Measurements from ENCODE around the gene RSPH9.

The RSPH9 gene

GRCh38 chr6:43673444-43674084 is 28.7 kb downstream of the RSPH9 start:
- Histone ChIP-seq H3K4me3 (ENCODE audit: low read length in 2 of 2) (no peak overlapping the region), H3K27ac (replicated peaks; ENCODE audit: low read length) (no peak overlapping the region), H4K8ac (ENCODE audit: low read depth, low read length) (no peak overlapping the region), H2AFZ (ENCODE audit: low read length) (no peak overlapping the region), H3K9me3 (replicated peaks in 1 of 2; ENCODE audit: control insufficient read depth in 2 of 2, insufficient read depth in 1 of 2, low read depth in 1 of 2, low read length in 2 of 2) (no peaks in the 10 kb centered on the region), H3K4me2 (ENCODE audit: insufficient read depth, low read length, poor library complexity, severe bottlenecking) (no peak overlapping the region), H2BK120ac (ENCODE audit: low read depth, low read length) (no peak overlapping the region), H3K23ac (ENCODE audit: low read depth, low read length, poor library complexity) (no peak overlapping the region), H3K18ac (ENCODE audit: low read length) (no peak overlapping the region), H3K79me1 (ENCODE audit: low read depth, low read length) (no peaks in the 10 kb centered on the region), H2BK15ac (ENCODE audit: low read length) (no peak overlapping the region), H2BK5ac (ENCODE audit: low read length) (no peak overlapping the region), H2AK5ac (ENCODE audit: low read depth, low read length) (no peak overlapping the region), H3K27me3 (ENCODE audit: control insufficient read depth in 3 of 3, insufficient read depth in 3 of 3, low read depth in 1 of 3, low read length in 3 of 3) (no peaks in the 10 kb centered on the region), H3K4ac (ENCODE audit: low read length) (no peak overlapping the region), H4K91ac (ENCODE audit: low read depth, low read length, poor library complexity) (no peak overlapping the region), H2BK12ac (ENCODE audit: low read length) (no peak overlapping the region), H3K36me3 (replicated peaks in 1 of 2; ENCODE audit: control insufficient read depth in 2 of 2, insufficient read depth in 2 of 2, low read length in 2 of 2) (peaks cover 36 to 82% of the 10 kb centered on the region in 2 donors), H3K4me1 (ENCODE audit: control insufficient read depth in 2 of 2, insufficient read depth in 1 of 2, low read depth in 1 of 2, low read length in 2 of 2) (peaks cover 0 to 14% of the 10 kb centered on the region in 2 donors), H3K9ac (ENCODE audit: low read depth, low read length, poor library complexity) (no peak overlapping the region), H3K14ac (ENCODE audit: low read length) (no peak overlapping the region)
- DNase-seq (ENCODE audit: low spot score): no peak
- WGBS, 2 donors (ENCODE audit: extremely low coverage in 2 of 2, insufficient read length in 2 of 2, insufficient replicate concordance in 1 of 2): no CpG with 5 or more reads among the region's 15 CpGs

GRCh38 chr6:43674291-43674690 is 29.5 kb downstream of the RSPH9 start:
- H3K14ac ChIP-seq (ENCODE audit: low read length): no peak overlapping the region
- no peak overlapping the region for H4K91ac ChIP-seq (ENCODE audit: low read depth, low read length, poor library complexity)
- no peak overlapping the region for H3K18ac ChIP-seq (ENCODE audit: low read length)
- H3K36me3 ChIP-seq (replicated peaks in 1 of 2; ENCODE audit: control insufficient read depth in 2 of 2, insufficient read depth in 2 of 2, low read length in 2 of 2): peaks cover 38 to 90% of the 10 kb centered on the region in 2 donors
- WGBS, 2 donors (ENCODE audit: extremely low coverage in 2 of 2, insufficient read length in 2 of 2, insufficient replicate concordance in 1 of 2): no CpG with 5 or more reads among the region's 2 CpGs
- no peak overlapping the region for H3K23ac ChIP-seq (ENCODE audit: low read depth, low read length, poor library complexity)
- H3K27me3 ChIP-seq (ENCODE audit: control insufficient read depth in 3 of 3, insufficient read depth in 3 of 3, low read depth in 1 of 3, low read length in 3 of 3): no peaks in the 10 kb centered on the region
- no peak overlapping the region for H2BK12ac ChIP-seq (ENCODE audit: low read length)
- peaks cover 0 to 7% of the 10 kb centered on the region in 2 donors for H3K4me1 ChIP-seq (ENCODE audit: control insufficient read depth in 2 of 2, insufficient read depth in 1 of 2, low read depth in 1 of 2, low read length in 2 of 2)
- H3K4me3 ChIP-seq (ENCODE audit: low read length in 2 of 2): no peak overlapping the region
- H2BK120ac ChIP-seq (ENCODE audit: low read depth, low read length): no peak overlapping the region
- no peak overlapping the region for H2AFZ ChIP-seq (ENCODE audit: low read length)
- no peak overlapping the region for H2BK15ac ChIP-seq (ENCODE audit: low read length)
- no peaks in the 10 kb centered on the region for H3K9me3 ChIP-seq (replicated peaks in 1 of 2; ENCODE audit: control insufficient read depth in 2 of 2, insufficient read depth in 1 of 2, low read depth in 1 of 2, low read length in 2 of 2)
- no peak overlapping the region for H2AK5ac ChIP-seq (ENCODE audit: low read depth, low read length)
- H3K9ac ChIP-seq (ENCODE audit: low read depth, low read length, poor library complexity): no peak overlapping the region
- no peaks in the 10 kb centered on the region for H3K79me1 ChIP-seq (ENCODE audit: low read depth, low read length)
- no peak overlapping the region for H2BK5ac ChIP-seq (ENCODE audit: low read length)
- H3K4ac ChIP-seq (ENCODE audit: low read length): no peak overlapping the region
- no peak overlapping the region for H3K27ac ChIP-seq (replicated peaks; ENCODE audit: low read length)
- H4K8ac ChIP-seq (ENCODE audit: low read depth, low read length): no peak overlapping the region
- no peak overlapping the region for H3K4me2 ChIP-seq (ENCODE audit: insufficient read depth, low read length, poor library complexity, severe bottlenecking)
- no peak for DNase-seq (ENCODE audit: low spot score)

GRCh38 chr6:43674921-43675320 is 30.1 kb downstream of the RSPH9 start:
- H4K91ac ChIP-seq (ENCODE audit: low read depth, low read length, poor library complexity): no peak overlapping the region
- H3K9ac ChIP-seq (ENCODE audit: low read depth, low read length, poor library complexity): no peak overlapping the region
- H3K27me3 ChIP-seq (ENCODE audit: control insufficient read depth in 3 of 3, insufficient read depth in 3 of 3, low read depth in 1 of 3, low read length in 3 of 3): no peaks in the 10 kb centered on the region
- H2AK5ac ChIP-seq (ENCODE audit: low read depth, low read length): no peak overlapping the region
- H2BK12ac ChIP-seq (ENCODE audit: low read length): no peak overlapping the region
- no peak overlapping the region for H3K18ac ChIP-seq (ENCODE audit: low read length)
- H3K27ac ChIP-seq (replicated peaks; ENCODE audit: low read length): no peak overlapping the region
- DNase-seq (ENCODE audit: low spot score): no peak
- H3K4me2 ChIP-seq (ENCODE audit: insufficient read depth, low read length, poor library complexity, severe bottlenecking): no peak overlapping the region
- peaks cover 0 to under 1% of the 10 kb centered on the region in 2 donors for H3K4me1 ChIP-seq (ENCODE audit: control insufficient read depth in 2 of 2, insufficient read depth in 1 of 2, low read depth in 1 of 2, low read length in 2 of 2)
- H4K8ac ChIP-seq (ENCODE audit: low read depth, low read length): no peak overlapping the region
- H3K4ac ChIP-seq (ENCODE audit: low read length): no peak overlapping the region
- H3K4me3 ChIP-seq (ENCODE audit: low read length in 2 of 2): no peak overlapping the region
- no peak overlapping the region for H3K14ac ChIP-seq (ENCODE audit: low read length)
- no peak overlapping the region for H2BK5ac ChIP-seq (ENCODE audit: low read length)
- H3K23ac ChIP-seq (ENCODE audit: low read depth, low read length, poor library complexity): no peak overlapping the region
- no CpG with 5 or more reads among the region's 8 CpGs for WGBS, 2 donors (ENCODE audit: extremely low coverage in 2 of 2, insufficient read length in 2 of 2, insufficient replicate concordance in 1 of 2)
- H2AFZ ChIP-seq (ENCODE audit: low read length): no peak overlapping the region
- no peak overlapping the region for H2BK15ac ChIP-seq (ENCODE audit: low read length)
- H3K79me1 ChIP-seq (ENCODE audit: low read depth, low read length): no peaks in the 10 kb centered on the region
- H2BK120ac ChIP-seq (ENCODE audit: low read depth, low read length): no peak overlapping the region
- H3K9me3 ChIP-seq (replicated peaks in 1 of 2; ENCODE audit: control insufficient read depth in 2 of 2, insufficient read depth in 1 of 2, low read depth in 1 of 2, low read length in 2 of 2): no peaks in the 10 kb centered on the region
- H3K36me3 ChIP-seq (replicated peaks in 1 of 2; ENCODE audit: control insufficient read depth in 2 of 2, insufficient read depth in 2 of 2, low read length in 2 of 2): peaks cover 40 to 96% of the 10 kb centered on the region in 2 donors

- Histone ChIP-seq H2AFZ (ENCODE audit: low read length) (no peak overlapping the region), H3K9me3 (replicated peaks in 1 of 2; ENCODE audit: control insufficient read depth in 2 of 2, insufficient read depth in 1 of 2, low read depth in 1 of 2, low read length in 2 of 2) (no peaks in the 10 kb centered on the region), H3K14ac (ENCODE audit: low read length) (no peak overlapping the region), H3K4ac (ENCODE audit: low read length) (no peak overlapping the region), H3K4me2 (ENCODE audit: insufficient read depth, low read length, poor library complexity, severe bottlenecking) (no peak overlapping the region), H3K27me3 (ENCODE audit: control insufficient read depth in 3 of 3, insufficient read depth in 3 of 3, low read depth in 1 of 3, low read length in 3 of 3) (no peaks in the 10 kb centered on the region), H2BK15ac (ENCODE audit: low read length) (no peak overlapping the region), H3K36me3 (replicated peaks in 1 of 2; ENCODE audit: control insufficient read depth in 2 of 2, insufficient read depth in 2 of 2, low read length in 2 of 2) (peaks cover 33 to 99% of the 10 kb centered on the region in 2 donors), H2BK12ac (ENCODE audit: low read length) (no peak overlapping the region), H2BK5ac (ENCODE audit: low read length) (no peak overlapping the region), H3K9ac (ENCODE audit: low read depth, low read length, poor library complexity) (no peak overlapping the region), H3K79me1 (ENCODE audit: low read depth, low read length) (no peaks in the 10 kb centered on the region), H3K4me1 (ENCODE audit: control insufficient read depth in 2 of 2, insufficient read depth in 1 of 2, low read depth in 1 of 2, low read length in 2 of 2) (no peaks in the 10 kb centered on the region), H3K23ac (ENCODE audit: low read depth, low read length, poor library complexity) (no peak overlapping the region), H4K91ac (ENCODE audit: low read depth, low read length, poor library complexity) (no peak overlapping the region), H3K4me3 (ENCODE audit: low read length in 2 of 2) (no peak overlapping the region), H4K8ac (ENCODE audit: low read depth, low read length) (no peak overlapping the region), H3K27ac (replicated peaks; ENCODE audit: low read length) (no peak overlapping the region), H2AK5ac (ENCODE audit: low read depth, low read length) (no peak overlapping the region), H3K18ac (ENCODE audit: low read length) (no peak overlapping the region), H2BK120ac (ENCODE audit: low read depth, low read length) (no peak overlapping the region)
- DNase-seq (ENCODE audit: low spot score): no peak
- no CpG with 5 or more reads among the region's 7 CpGs for WGBS, 2 donors (ENCODE audit: extremely low coverage in 2 of 2, insufficient read length in 2 of 2, insufficient replicate concordance in 1 of 2)
Observed at GRCh38 chr6:43676962-43677606, 32.2 kb downstream of the RSPH9 start.
